ENCODE measurements around the gene DAB1. TPM values are rescaled to one million over a fixed set of nuclear protein-coding genes. Genes with fewer than 3 reads are reported as not detected.

The DAB1 gene
- total RNA-seq, 2 donors from 2014 or later = not detected

- TF ChIP-seq CTCF (IDR thresholded peaks at IDR 0.05) = no peak
- DNase-seq (ENCODE audit: low spot score) (no peak), ATAC-seq (ENCODE audit: insufficient number of reproducible peaks, low FRiP score, low read depth) (no peak)
- no peaks in the 10 kb centered on the region for H3K9me3 ChIP-seq
- no peak overlapping the region for H3K27ac ChIP-seq
- no peak overlapping the region for H3K4me3 ChIP-seq
- peaks cover 0 to 11% of the 10 kb centered on the region in 2 donors for H3K4me1 ChIP-seq (ENCODE audit: control insufficient read depth in 1 of 2, low read depth in 2 of 2)
- H3K36me3 ChIP-seq = no peaks in the 10 kb centered on the region
- no peaks in the 10 kb centered on the region for H3K27me3 ChIP-seq (replicated peaks; ENCODE audit: insufficient read depth)
Observed at GRCh38 chr1:57467830-57468229, 44.0 kb upstream of the DAB1 start.

DNA sequence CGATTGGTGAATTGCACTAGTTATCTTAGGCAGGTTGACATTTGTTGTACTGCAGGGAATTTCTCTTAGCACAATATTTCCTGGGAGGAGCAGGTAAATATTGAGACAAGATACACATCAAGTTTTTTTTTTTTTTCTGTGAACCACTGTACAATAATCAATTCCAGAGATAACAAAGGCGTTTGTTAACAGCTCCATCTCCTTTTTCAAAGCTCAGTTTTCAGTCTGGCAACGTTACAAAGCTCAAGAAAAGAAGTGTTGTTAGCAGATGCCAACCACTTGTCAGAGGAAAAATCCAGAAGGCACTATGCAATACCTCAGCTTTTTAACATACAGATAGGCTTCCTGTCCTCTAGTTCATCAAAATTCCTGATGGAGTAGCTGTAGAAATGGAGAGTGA, 40.9 kb upstream of the DAB1 start:
- H3K9me3 ChIP-seq = no peaks in the 10 kb centered on the region
- TF ChIP-seq CTCF (IDR thresholded peaks at IDR 0.05) = no peak
- no peak overlapping the region for H3K4me3 ChIP-seq
- peaks cover 0 to 11% of the 10 kb centered on the region in 2 donors for H3K4me1 ChIP-seq (ENCODE audit: control insufficient read depth in 1 of 2, low read depth in 2 of 2)
- ATAC-seq (ENCODE audit: insufficient number of reproducible peaks, low FRiP score, low read depth) (no peak), DNase-seq (ENCODE audit: low spot score) (no peak)
- no peak overlapping the region for H3K27ac ChIP-seq
- no peaks in the 10 kb centered on the region for H3K27me3 ChIP-seq (replicated peaks; ENCODE audit: insufficient read depth)
- H3K36me3 ChIP-seq = no peaks in the 10 kb centered on the region

DNA sequence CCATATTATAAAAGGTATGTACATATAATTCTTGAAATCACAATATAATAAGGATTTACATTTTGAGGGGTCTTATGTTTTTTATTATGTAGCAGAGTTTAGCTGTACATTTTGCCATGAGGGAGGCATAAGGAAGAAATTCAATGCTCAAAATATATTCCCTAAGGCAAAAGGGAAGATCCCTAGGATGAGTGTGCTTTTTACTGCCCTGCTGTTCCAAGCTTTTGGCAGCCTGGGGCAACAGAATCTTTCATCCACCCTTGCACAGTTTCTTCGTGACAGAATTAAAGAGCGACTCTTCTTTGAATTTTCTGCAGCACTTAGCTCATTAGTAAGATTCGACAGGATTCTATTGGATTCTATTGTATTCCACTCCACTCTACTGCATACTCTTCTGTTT, 39.5 kb upstream of the DAB1 start:
- DNase-seq (ENCODE audit: low spot score) (no peak), ATAC-seq (ENCODE audit: insufficient number of reproducible peaks, low FRiP score, low read depth) (no peak)
- no peak overlapping the region for H3K27ac ChIP-seq
- TF ChIP-seq CTCF (IDR thresholded peaks at IDR 0.05) = no peak
- H3K4me1 ChIP-seq (ENCODE audit: control insufficient read depth in 1 of 2, low read depth in 2 of 2) = peaks cover 0 to 4% of the 10 kb centered on the region in 2 donors
- no peak overlapping the region for H3K4me3 ChIP-seq
- H3K27me3 ChIP-seq (replicated peaks; ENCODE audit: insufficient read depth) = no peaks in the 10 kb centered on the region
- H3K36me3 ChIP-seq = no peaks in the 10 kb centered on the region
- H3K9me3 ChIP-seq = no peaks in the 10 kb centered on the region

- H3K4me1 ChIP-seq (ENCODE audit: control insufficient read depth in 1 of 2, low read depth in 2 of 2) = no peaks in the 10 kb centered on the region
- no peak overlapping the region for H3K4me3 ChIP-seq
- ATAC-seq (ENCODE audit: insufficient number of reproducible peaks, low FRiP score, low read depth) = no peak
- no peak overlapping the region for H3K27ac ChIP-seq
- no peaks in the 10 kb centered on the region for H3K36me3 ChIP-seq
- no peaks in the 10 kb centered on the region for H3K9me3 ChIP-seq
- no peak for DNase-seq (ENCODE audit: low spot score)
- H3K27me3 ChIP-seq (replicated peaks; ENCODE audit: insufficient read depth) = no peaks in the 10 kb centered on the region
- TF ChIP-seq CTCF (IDR thresholded peaks at IDR 0.05) = no peak
Observed at GRCh38 chr1:57461405-57461804, 37.5 kb upstream of the DAB1 start.

DNA sequence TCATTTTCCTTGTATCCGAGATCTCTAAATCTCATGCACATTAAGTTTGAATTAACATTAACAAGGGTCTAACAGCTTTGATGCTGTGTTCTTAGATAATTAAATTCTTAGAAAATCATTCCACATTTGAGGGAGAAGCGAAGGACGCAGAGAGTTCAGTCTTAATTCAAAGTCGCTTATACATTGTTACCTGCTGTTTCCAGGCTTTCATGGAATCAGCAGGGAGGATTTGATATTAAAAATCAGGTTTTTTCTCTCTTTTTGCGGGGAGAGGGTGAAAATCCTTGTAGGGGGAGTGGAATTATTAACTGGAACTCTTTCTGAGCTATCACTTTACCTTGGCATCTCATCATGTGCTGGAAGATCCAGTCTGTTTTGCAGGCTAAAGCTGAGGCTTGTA, 27.7 kb upstream of the DAB1 start:
- Histone ChIP-seq H3K4me3 (no peak overlapping the region), H3K9me3 (no peaks in the 10 kb centered on the region), H3K27ac (no peak overlapping the region), H3K27me3 (replicated peaks; ENCODE audit: insufficient read depth) (no peaks in the 10 kb centered on the region), H3K4me1 (ENCODE audit: control insufficient read depth in 1 of 2, low read depth in 2 of 2) (no peaks in the 10 kb centered on the region), H3K36me3 (no peaks in the 10 kb centered on the region)
- DNase-seq (ENCODE audit: low spot score) (no peak), ATAC-seq (ENCODE audit: insufficient number of reproducible peaks, low FRiP score, low read depth) (no peak)
- no peak for TF ChIP-seq CTCF (IDR thresholded peaks at IDR 0.05)
